AG04450 (cell line): ENCODE results near the gene TBCEL. TPM values are rescaled to one million over a fixed set of nuclear protein-coding genes. Genes with fewer than 3 reads are reported as not detected.
"Not testable (repeated sequence)": the region's sequence is repeated elsewhere in the genome, so short reads cannot be mapped to it uniquely, and the experiment has no call there.

Experiments
- CTCF ChIA-PET: fragments of 300-600, 350-600 bp; formaldehyde crosslinking; extraction: SDS; loops from one replicate; lab custom pipeline; 2022; ENCODE audit warnings: antibody characterized with exemption, inconsistent platforms; lab: Charles Lee
- POLR2A ChIA-PET: fragments of 350-600 bp; formaldehyde crosslinking; extraction: SDS; loops from one replicate; lab custom pipeline; 2021; ENCODE audit warnings: antibody characterized with exemption, inconsistent platforms; lab: Yijun Ruan, JAX
- DNase-seq: peaks from one replicate; pipeline ENCODE4 v3.0.0-alpha.2; 2011; ENCODE audit warnings: low read depth, low spot score
- H3K27ac ChIP-seq: one replicate; pipeline ENCODE4 v1.5.1; 2012; ENCODE audit warnings: low read depth, low read length, control low read depth
- H3K27me3 ChIP-seq: one replicate; pipeline ENCODE4 v1.6.0; 2012; ENCODE audit warnings: low read length; ENCODE audit not compliant: control insufficient read depth, insufficient read depth
- H3K4me3 ChIP-seq: 2 replicates; pipeline ENCODE4 v1.5.1; 2011; ENCODE audit warnings: mild to moderate bottlenecking, low read depth, low read length, control low read depth
- H3K9me3 ChIP-seq: 2 replicates; pipeline ENCODE4 v1.5.1; 2012; ENCODE audit warnings: low read length; ENCODE audit not compliant: control insufficient read depth, insufficient read depth
- polyA plus RNA-seq: library from polyadenylated mRNA; depleted of rRNA; stranded (reverse); fragments of >200 nt; gene quantifications from 2 replicates; pipeline ENCODE4 v1.2.3, GENCODE V29; 2011
- TF ChIP-seq, protein P1 (sequence below): IDR thresholded peaks from 2 replicates; pipeline ENCODE4 v1.5.1; 2011; ENCODE audit warnings: low read depth, low read length, control low read depth, inconsistent platforms

The TBCEL gene
- polyA plus RNA-seq, 1 experiment: 19.3 TPM

DNA sequence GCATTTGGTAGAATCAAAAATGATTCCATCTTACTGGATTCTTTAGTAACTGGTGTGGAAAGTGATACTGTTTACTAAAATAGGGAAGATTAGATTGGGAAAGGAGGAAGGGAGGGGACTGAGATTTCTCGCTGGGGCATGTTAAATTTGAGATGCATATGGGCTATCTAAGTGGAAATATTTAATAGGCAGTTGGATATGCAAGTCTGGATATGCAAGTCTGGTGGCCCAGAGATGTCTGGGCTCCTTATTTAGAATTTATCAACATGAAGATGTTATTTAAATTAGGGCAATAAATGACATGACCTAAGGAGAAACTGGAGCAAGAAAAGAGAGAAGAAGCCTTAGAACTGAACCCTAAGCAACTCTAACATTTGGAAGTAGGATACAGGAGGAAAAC is 17.0 kb upstream of the TBCEL start:
- H3K27ac ChIP-seq: no peak overlapping the region
- H3K9me3 ChIP-seq: no peaks in the 10 kb centered on the region
- ChIA-PET CTCF (no interaction called here), POLR2A (no interaction called here)
- H3K27me3 ChIP-seq: no peaks in the 10 kb centered on the region
- no peak overlapping the region for H3K4me3 ChIP-seq
- no peak for DNase-seq
- TF ChIP-seq, protein P1, sequence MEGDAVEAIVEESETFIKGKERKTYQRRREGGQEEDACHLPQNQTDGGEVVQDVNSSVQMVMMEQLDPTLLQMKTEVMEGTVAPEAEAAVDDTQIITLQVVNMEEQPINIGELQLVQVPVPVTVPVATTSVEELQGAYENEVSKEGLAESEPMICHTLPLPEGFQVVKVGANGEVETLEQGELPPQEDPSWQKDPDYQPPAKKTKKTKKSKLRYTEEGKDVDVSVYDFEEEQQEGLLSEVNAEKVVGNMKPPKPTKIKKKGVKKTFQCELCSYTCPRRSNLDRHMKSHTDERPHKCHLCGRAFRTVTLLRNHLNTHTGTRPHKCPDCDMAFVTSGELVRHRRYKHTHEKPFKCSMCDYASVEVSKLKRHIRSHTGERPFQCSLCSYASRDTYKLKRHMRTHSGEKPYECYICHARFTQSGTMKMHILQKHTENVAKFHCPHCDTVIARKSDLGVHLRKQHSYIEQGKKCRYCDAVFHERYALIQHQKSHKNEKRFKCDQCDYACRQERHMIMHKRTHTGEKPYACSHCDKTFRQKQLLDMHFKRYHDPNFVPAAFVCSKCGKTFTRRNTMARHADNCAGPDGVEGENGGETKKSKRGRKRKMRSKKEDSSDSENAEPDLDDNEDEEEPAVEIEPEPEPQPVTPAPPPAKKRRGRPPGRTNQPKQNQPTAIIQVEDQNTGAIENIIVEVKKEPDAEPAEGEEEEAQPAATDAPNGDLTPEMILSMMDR: no peak

- no peaks in the 10 kb centered on the region for H3K9me3 ChIP-seq
- TF ChIP-seq, protein P1: no peak
- no peak overlapping the region for H3K27ac ChIP-seq
- ChIA-PET CTCF (interaction anchor here (1.2 kb wide), 1 partner anchor 186 kb away, joined by 5 read pairs; no protein-coding TSS in a partner anchor), POLR2A (no interaction called here)
- no peak for DNase-seq
- no peak overlapping the region for H3K4me3 ChIP-seq
- no peaks in the 10 kb centered on the region for H3K27me3 ChIP-seq
Observed at GRCh38 chr11:121008551-121008950, 15.4 kb upstream of the TBCEL start.

DNA sequence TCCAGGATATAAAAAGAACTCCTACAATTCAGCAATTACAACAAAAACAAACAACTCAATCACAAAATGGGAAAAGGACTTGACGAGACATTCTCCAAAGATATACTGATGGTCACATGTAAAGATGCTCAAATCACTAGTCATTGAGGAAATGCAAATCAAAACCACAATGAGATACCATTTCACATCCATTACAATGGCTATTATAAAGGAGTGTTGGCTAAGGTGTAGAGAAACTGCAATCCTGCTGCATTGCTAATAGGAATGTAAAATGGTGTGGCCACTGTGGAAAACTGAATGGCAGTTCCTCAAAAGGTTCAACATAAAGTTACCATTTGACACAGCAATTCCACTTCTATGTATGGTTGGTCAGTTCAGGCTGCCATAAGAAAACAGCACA is 11.8 kb upstream of the TBCEL start:
- ChIA-PET CTCF (no interaction called here), POLR2A (no interaction called here)
- H3K27ac ChIP-seq: no peak overlapping the region
- H3K4me3 ChIP-seq: no peak overlapping the region
- no peaks in the 10 kb centered on the region for H3K27me3 ChIP-seq
- DNase-seq: no peak
- no peaks in the 10 kb centered on the region for H3K9me3 ChIP-seq
- TF ChIP-seq, protein P1: no peak

DNA sequence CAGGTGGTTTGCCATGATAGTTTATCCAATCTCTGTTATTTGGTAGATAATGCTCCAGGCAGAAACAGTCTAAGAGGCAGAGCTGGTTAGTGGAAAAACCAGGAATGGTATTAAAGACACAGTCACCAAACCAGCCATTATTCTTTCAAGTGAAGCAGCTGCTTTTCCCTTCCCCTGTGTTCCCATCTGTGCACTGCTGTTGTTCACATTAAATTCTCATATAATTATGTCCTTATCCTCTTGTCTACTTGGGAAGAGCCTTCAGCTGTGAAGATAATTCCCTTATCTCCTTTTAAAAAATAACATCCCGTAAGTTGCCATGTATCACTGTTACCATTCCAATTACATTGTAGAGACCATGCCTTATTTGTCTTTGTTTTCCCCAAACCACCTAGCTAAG is 5.2 kb upstream of the TBCEL start:
- Histone ChIP-seq H3K27me3 (peaks cover 7% of the 10 kb centered on the region), H3K4me3 (no peak overlapping the region), H3K9me3 (no peaks in the 10 kb centered on the region), H3K27ac (no peak overlapping the region)
- POLR2A ChIA-PET: no interaction called here
- TF ChIP-seq, protein P1: no peak
- DNase-seq: no peak
- CTCF ChIA-PET: interaction anchor here (0.6 kb wide), 1 partner anchor 332 kb away, joined by 3 read pairs; no protein-coding TSS in a partner anchor

- POLR2A ChIA-PET, CTCF ChIA-PET, H3K4me3 ChIP-seq, H3K27ac ChIP-seq, H3K27me3 ChIP-seq, DNase-seq, H3K9me3 ChIP-seq: not testable (repeated sequence)
Observed at GRCh38 chr11:121021718-121022117, 2.2 kb upstream of the TBCEL start.
